ENCODE data around the gene CGNL1.

CGNL1 gene

DNA sequence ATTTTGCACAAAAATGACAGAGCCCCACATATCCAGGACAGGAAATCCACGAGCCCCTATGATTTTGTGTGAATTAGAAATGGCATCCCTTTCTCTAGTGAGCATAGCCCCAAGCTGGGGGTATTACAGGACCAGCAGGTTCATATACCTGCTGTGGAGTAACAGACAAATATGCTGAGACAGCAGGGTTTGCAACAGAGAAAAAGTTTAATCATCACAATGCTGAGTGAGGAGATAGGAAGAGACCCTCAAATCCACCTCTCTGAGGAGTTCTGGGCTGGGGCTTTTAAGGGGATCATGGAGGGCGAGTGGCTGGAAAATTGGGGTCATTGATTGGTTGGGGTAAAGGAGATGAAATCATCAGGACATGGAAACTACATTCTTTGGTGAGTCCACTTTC, 207.0 kb downstream of the CGNL1 start:
- no peak for DNase-seq

- DNase-seq = no peak
Measured at GRCh38 chr15:57583720-57584119, 207.4 kb downstream of the CGNL1 start.

GRCh38 chr15:57586661-57587424, 210.5 kb downstream of the CGNL1 start:
- DNase-seq = no peak

GRCh38 chr15:57589281-57589680, 213.0 kb downstream of the CGNL1 start:
- no peak for DNase-seq

DNA sequence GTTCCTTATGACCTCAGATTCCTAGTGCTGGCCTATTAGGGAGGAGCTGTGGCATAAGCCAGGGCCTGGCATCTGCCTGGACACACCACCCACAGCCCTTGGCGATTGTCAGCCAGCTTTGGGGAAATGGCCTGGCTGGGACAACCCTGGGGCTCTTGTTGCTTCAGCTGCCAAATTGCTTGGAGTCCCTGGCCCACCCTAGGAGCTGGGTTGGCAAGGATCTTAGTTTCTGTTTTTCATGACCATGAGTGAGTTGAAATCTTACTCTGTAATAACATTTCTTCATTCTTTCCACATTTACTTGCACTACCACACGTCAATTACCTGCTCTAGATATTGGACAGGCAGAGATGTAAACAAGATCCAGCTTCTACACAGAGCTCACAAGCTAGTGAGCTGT, 213.4 kb downstream of the CGNL1 start:
- no peak for DNase-seq

GRCh38 chr15:57591237-57591821, 215.0 kb downstream of the CGNL1 start:
- DNase-seq = peak; percentile 26 to 32

- peak; percentile 51 to 69 for DNase-seq
Measured at GRCh38 chr15:57591822-57592367, 215.6 kb downstream of the CGNL1 start, which contains the start of gene MYZAP. Gene MYZAP (plus strand): TSS chr15:57591904. CDS start chr15:57592035, 131 bp downstream.

DNA sequence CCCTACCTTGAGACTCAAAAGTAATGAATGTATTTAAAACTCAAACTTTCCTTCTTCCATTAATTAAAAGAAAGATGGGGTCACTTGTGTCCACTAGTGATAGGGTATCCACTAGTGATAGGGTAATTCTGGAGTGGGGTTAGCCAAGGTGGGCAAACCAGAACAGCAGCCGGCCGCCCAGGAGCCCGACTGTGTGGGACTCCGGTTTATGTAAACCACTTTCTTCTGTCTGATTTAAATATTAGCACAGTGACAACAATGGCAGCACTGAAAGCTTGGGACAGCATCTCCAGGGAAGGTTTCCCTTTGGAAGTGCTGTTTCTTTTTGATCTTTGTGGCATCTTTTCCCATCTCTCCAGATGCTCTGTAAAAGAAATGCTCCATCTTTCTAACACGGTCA, 216.1 kb downstream of the CGNL1 start:
- DNase-seq = no peak

DNA sequence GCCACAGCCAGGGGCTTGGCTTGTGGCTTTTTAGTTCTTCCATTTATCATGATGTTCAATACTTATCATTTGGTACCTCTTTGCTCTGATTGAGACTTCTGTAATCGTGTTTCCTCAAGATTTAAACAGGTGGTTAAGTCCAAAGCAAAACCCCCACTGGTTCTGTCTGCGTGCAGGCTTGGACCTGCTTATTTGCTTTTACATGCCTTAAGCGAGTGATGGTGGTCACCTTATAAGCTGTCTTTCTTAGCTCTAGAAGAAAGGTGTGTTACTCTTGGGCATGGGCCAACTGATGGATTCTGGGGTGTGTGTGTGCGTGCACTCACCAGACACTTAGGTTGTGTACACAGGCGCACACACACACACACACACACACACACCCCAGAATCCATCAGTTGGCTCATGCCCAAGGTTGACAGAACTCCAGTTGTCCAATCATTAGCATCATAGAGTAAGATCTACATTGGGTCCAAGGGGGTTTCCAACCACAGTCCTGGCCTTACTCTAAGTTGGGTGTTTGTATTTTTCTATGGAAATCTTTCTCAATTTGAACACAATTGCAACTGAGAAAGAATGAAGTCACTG, 216.6 kb downstream of the CGNL1 start:
- no peak for DNase-seq

DNA sequence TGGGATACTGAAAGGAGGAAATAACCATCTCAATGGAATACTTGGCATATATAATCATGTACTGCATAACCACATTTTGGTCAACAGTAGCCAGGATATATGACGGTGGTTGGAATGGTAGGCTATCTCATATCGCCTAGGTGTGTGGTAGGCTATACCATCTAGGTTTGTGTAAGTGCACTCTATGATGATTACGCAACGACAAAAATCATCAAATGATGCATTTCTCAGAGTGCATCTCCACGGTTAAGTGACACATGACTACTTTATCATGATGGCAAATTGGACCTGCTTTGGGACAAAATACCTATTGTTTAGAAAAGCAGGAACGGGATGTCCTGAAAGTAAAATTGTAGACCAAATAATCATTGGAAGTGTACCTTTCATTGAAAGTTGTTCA, 218.2 kb downstream of the CGNL1 start:
- DNase-seq = no peak

DNA sequence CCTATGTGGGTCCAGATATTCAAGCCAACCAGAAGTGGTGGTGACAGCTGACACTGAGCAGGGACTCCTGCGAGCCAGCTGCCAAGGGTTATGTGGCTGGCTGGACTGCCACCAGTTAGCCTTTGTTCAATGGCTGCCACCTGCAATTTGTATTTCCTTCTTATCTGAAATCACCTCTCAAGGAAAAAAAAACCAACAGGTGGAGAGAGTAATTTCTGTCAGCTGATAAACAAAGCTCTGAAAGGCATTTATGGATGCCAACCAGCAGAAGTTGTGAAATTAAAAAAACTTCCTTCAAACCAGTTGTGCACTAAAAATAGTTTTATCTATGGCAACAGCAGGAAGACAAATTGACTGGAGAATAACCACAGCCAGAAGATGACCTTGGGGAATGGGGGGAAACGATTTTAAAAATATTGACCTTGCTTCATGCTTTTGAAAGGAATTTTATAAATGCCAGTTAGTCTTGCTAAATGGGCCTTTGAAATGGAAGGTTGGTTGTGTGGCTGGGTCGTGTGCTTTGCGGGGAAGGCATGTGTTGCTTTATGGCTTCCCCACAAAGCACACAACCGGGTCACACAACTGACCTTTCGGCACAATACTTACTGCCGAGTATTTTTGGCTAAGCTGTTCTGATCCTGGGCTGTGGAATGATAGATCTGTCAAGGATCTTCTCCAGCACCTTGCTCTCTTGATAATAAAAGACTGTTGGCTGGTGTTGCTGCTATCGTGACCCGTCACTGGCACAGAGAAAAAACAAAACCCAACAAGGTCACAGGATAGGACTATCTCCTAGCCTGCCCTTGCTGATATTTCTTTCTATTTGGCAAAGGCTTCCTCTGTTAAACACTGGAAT, 218.9 kb downstream of the CGNL1 start:
- no peak for DNase-seq

- no peak for DNase-seq
Measured at GRCh38 chr15:57596301-57596855, 220.1 kb downstream of the CGNL1 start.

DNA sequence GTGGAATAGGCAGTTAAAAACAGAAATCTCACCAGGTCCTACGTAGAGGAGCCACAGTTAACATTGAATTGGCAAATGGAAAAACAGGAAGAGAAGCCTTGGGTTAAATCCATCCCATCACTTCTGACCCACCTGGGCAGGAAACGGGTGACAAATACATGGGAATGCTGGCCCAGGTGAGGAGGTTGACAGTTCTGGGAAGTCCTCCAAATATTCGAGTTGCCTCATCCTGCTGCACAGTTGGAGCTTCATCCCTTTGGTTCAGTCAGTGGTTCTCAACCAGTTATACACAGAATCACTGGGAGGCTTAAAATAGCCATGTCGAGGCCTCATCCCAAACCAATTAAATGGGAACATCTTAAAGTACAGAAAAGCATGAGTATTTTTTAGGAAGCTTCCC, 220.7 kb downstream of the CGNL1 start:
- no peak for DNase-seq

DNA sequence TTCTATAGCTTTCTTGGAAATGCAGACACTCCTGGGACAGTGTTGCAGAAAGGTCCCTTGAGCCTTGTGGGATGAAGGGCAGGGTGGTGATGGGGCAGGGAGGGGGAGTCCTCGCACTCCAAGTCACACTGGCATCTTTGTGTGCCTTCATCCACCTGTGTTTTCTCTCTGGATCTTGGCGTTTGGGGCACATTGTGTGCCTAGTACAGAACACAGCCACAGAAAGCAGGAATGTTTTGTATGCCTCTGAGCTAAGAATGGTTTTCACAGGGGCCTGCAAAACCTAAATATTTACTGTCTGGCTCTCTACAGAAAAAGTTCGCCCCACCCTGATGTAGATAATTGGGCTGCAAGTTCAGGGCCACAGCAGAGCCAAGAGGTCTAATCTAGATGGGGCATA, 221.1 kb downstream of the CGNL1 start:
- no peak for DNase-seq

DNA sequence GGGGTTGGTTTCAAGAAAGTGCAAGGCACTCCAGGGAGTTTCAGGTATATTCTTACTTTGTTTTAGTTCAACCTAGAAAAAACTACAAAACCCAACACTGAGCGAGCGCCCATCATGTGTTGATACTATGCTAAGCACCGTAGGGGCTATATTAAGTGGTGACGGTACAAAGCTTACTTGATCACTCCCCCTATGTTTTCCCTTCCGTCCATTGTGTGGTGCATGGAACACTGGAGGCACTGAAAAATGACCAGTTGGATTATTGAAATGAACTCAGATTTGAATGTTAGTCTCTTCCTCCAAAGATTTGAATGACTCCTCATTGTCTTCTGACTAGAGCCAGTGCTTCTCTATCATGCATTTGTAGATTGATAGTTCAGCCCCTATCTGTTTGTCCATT, 222.0 kb downstream of the CGNL1 start:
- DNase-seq = no peak

GRCh38 chr15:57599296-57599810, 223.0 kb downstream of the CGNL1 start:
- DNase-seq = no peak

GRCh38 chr15:57600197-57600596, 223.9 kb downstream of the CGNL1 start:
- DNase-seq = no peak
